AG08395 (cell line): ENCODE data around the gene DDIAS.
"Not testable (repeated sequence)": the region's sequence is repeated elsewhere in the genome, so short reads cannot be mapped to it uniquely, and the experiment has no call there.

Source experiments
- DNase-seq: peaks from one replicate; pipeline ENCODE4 v3.0.0; 2012; ENCODE audit warnings: mixed read lengths, low spot score

Gene DDIAS

GRCh38 chr11:82890936-82891335 is 10.6 kb upstream of the DDIAS start:
- no peak for DNase-seq

GRCh38 chr11:82892611-82893169 is 8.8 kb upstream of the DDIAS start:
- DNase-seq, result no peak

GRCh38 chr11:82895437-82896091 is 6.0 kb upstream of the DDIAS start:
- no peak for DNase-seq

- no peak for DNase-seq
These were observed 5.4 kb upstream of the DDIAS start for GRCh38 chr11:82896183-82896582.

GRCh38 chr11:82898241-82898640 is 3.3 kb upstream of the DDIAS start:
- no peak for DNase-seq

- DNase-seq, result no peak
These were observed 2.2 kb upstream of the DDIAS start for GRCh38 chr11:82899186-82899820.

GRCh38 chr11:82899957-82900276 is 1.6 kb upstream of the DDIAS start:
- DNase-seq, result peak; percentile 5

- DNase-seq, result peak; percentile 95
These were observed 1.0 kb upstream of the DDIAS start, which contains the start of gene PRCP for GRCh38 chr11:82900277-82901164. TSS of gene PRCP (minus strand) at chr11:82900430. CDS start at chr11:82900402, 28 bp downstream.

- DNase-seq, result no peak
These were observed 468 bp downstream of the DDIAS start for GRCh38 chr11:82901922-82902485.

GRCh38 chr11:82902880-82903279 is 1.3 kb downstream of the DDIAS start:
- DNase-seq, result no peak

- no peak for DNase-seq
These were observed 2.5 kb downstream of the DDIAS start for GRCh38 chr11:82903843-82904586.

GRCh38 chr11:82906236-82906635 is 4.7 kb downstream of the DDIAS start:
- DNase-seq, result peak; percentile 26

GRCh38 chr11:82906931-82907330 is 5.4 kb downstream of the DDIAS start:
- DNase-seq, result no peak

GRCh38 chr11:82907371-82907770 is 5.8 kb downstream of the DDIAS start:
- DNase-seq, result no peak

GRCh38 chr11:82908311-82908710 is 6.8 kb downstream of the DDIAS start:
- no peak for DNase-seq

- no peak for DNase-seq
These were observed 7.6 kb downstream of the DDIAS start for GRCh38 chr11:82909015-82909640.

GRCh38 chr11:82919786-82920185 is 18.2 kb downstream of the DDIAS start:
- DNase-seq, result not testable (repeated sequence)

GRCh38 chr11:82920227-82920626 is 18.7 kb downstream of the DDIAS start:
- DNase-seq, result not testable (repeated sequence)

- not testable (repeated sequence) for DNase-seq
These were observed 21.0 kb downstream of the DDIAS start for GRCh38 chr11:82922396-82923173.

GRCh38 chr11:82924522-82925224 is 23.1 kb downstream of the DDIAS start:
- DNase-seq, result no peak
